HCT116 (cell line): Measurements from ENCODE around the gene CCDC39. TPM values are rescaled to one million over a fixed set of nuclear protein-coding genes. Genes with fewer than 3 reads are reported as not detected.

Experiments used
- ATAC-seq: fragments of 200-7000 bp; cut with Tn5 transposase; 2 replicates; pipeline ENCODE4 v1.9.1; 2020; ENCODE audit warnings: mild to moderate bottlenecking, moderate library complexity
- BruUV-seq: library from RNA; stranded (reverse); fragments of 400-500 nt; replicated peaks from 2 replicates; lab custom pipeline; 2021; lab: Mats Ljungman, UMichigan
- CTCF ChIA-PET: fragments of 300-600 bp; sonication (Branson Sonifier 250); formaldehyde crosslinking; loops from one replicate; lab custom pipeline; 2021; ENCODE audit warnings: antibody characterized with exemption; lab: Charles Lee
- POLR2A ChIA-PET: fragments of 300-600, 350-600 bp; sonication (Branson Sonifier 250); formaldehyde crosslinking; loops from one replicate; lab custom pipeline; 2021; ENCODE audit warnings: antibody characterized with exemption; lab: Charles Lee
- RAD21 ChIA-PET, 2 experiments: fragments of 300-600 bp; sonication (Branson Sonifier 250); formaldehyde crosslinking; loops; one replicate each; lab custom pipeline; 2023; ENCODE audit warnings: low total read pairs in 2 of 2; ENCODE audit not compliant: uncharacterized antibody in 2 of 2, unreplicated experiment in 2 of 2, low non-redundant PET in 1 of 2; lab: Charles Lee
- DNase-seq: peaks from one replicate; pipeline ENCODE4 v3.0.0-alpha.2; 2010; ENCODE audit warnings: low read depth, low spot score
- H2AFZ ChIP-seq: fragments of 200-600 bp; shearing (Covaris generic), sonication (generic); 2 replicates; pipeline ENCODE4 v1.6.1; 2017; ENCODE audit warnings: low read depth, mixed run types, mixed read lengths, antibody characterized with exemption, low read length; ENCODE audit not compliant: poor library complexity, severe bottlenecking
- H3K27ac ChIP-seq: 2 replicates; pipeline ENCODE4 v1.5.1; 2012; ENCODE audit warnings: low read depth, low read length
- H3K27me3 ChIP-seq: fragments of 200-600 bp; sonication (generic); 2 replicates; pipeline ENCODE4 v1.6.1; 2016; ENCODE audit warnings: mixed run types, low read length, mixed read lengths; ENCODE audit not compliant: insufficient read depth
- H3K36me3 ChIP-seq, 2 experiments: fragments of 200-500 bp in 1 of 2; fragments of 200-600 bp in 1 of 2; sonication (Bioruptor generic) in 1 of 2; sonication (generic) in 1 of 2; 2 replicates each; pipeline versions ENCODE4 v1.5.1 to v1.6.1; 2014 to 2016; ENCODE audit warnings: low read length in 2 of 2, inconsistent platforms in 1 of 2, mixed read lengths in 1 of 2, mixed run types in 1 of 2; ENCODE audit not compliant: insufficient read depth in 2 of 2, control insufficient read depth in 1 of 2
- H3K4me1 ChIP-seq, 2 experiments: fragments of 200-600 bp in 1 of 2; sonication (generic) in 1 of 2; 2 replicates each; pipeline versions ENCODE4 v1.5.1 to v1.6.1; 2012 to 2017; ENCODE audit warnings: low read length in 2 of 2, inconsistent platforms in 1 of 2, mild to moderate bottlenecking in 1 of 2, mixed read lengths in 1 of 2, mixed run types in 1 of 2, moderate library complexity in 1 of 2; ENCODE audit not compliant: insufficient read depth in 2 of 2, control insufficient read depth in 1 of 2
- H3K4me2 ChIP-seq: fragments of 200-600 bp; sonication (generic); 2 replicates; pipeline ENCODE4 v1.6.1; 2017; ENCODE audit warnings: mixed run types, low read length, mixed read lengths
- H3K4me3 ChIP-seq, 2 experiments: fragments of 200-600 bp in 1 of 2; sonication (generic) in 1 of 2; replicated peaks in 1 of 2; 2 replicates each; pipeline ENCODE4 v1.5.1; 2011 to 2016; ENCODE audit warnings: low read length in 2 of 2, control low read depth in 1 of 2, low read depth in 1 of 2, mild to moderate bottlenecking in 1 of 2, mixed read lengths in 1 of 2, mixed run types in 1 of 2
- H3K79me2 ChIP-seq: fragments of 200-600 bp; sonication (generic); 2 replicates; pipeline ENCODE4 v1.6.1; 2017; ENCODE audit warnings: mild to moderate bottlenecking, mixed run types, low read length, moderate library complexity, mixed read lengths; ENCODE audit not compliant: insufficient read depth
- H3K9ac ChIP-seq: fragments of 200-600 bp; sonication (generic); 2 replicates; pipeline ENCODE4 v1.6.1; 2016; ENCODE audit warnings: low read length, mixed read lengths
- H3K9me2 ChIP-seq: fragments of 200-600 bp; sonication (generic), shearing (Covaris generic); 2 replicates; pipeline ENCODE4 v1.6.1; 2017; ENCODE audit warnings: mixed run types, mild to moderate bottlenecking, moderate library complexity; ENCODE audit not compliant: insufficient read depth
- H3K9me3 ChIP-seq, 2 experiments: fragments of 200-500 bp in 1 of 2; fragments of 200-600 bp in 1 of 2; sonication (Bioruptor generic) in 1 of 2; sonication (generic) in 1 of 2; 2 replicates each; pipeline ENCODE4 v1.6.1; 2014 to 2017; ENCODE audit warnings: low read length in 2 of 2, mixed read lengths in 2 of 2, inconsistent platforms in 1 of 2, low read depth in 1 of 2, mild to moderate bottlenecking in 1 of 2, mixed run types in 1 of 2, moderate library complexity in 1 of 2; ENCODE audit not compliant: control insufficient read depth in 1 of 2, insufficient read depth in 1 of 2
- H4K20me1 ChIP-seq: fragments of 200-600 bp; sonication (generic), shearing (Covaris generic); 2 replicates; pipeline ENCODE4 v1.6.1; 2017; ENCODE audit warnings: mixed run types, mild to moderate bottlenecking, moderate library complexity; ENCODE audit not compliant: insufficient read depth
- CEBPB ChIP-seq: IDR thresholded peaks from 2 replicates; pipeline ENCODE4 v1.6.1; 2012; ENCODE audit warnings: low read depth
- EGR1 ChIP-seq: IDR thresholded peaks from 2 replicates; pipeline ENCODE4 v1.6.1; 2012; ENCODE audit warnings: low read depth
- ELF1 ChIP-seq: IDR thresholded peaks from 2 replicates; pipeline ENCODE4 v1.6.1; 2012; ENCODE audit warnings: low read depth, borderline replicate concordance
- EZH2 ChIP-seq: fragments of 200-600 bp; sonication (generic); IDR thresholded peaks from 2 replicates; pipeline ENCODE4 v1.6.1; 2017; ENCODE audit warnings: antibody characterized with exemption, mixed run types
- EZH2phosphoT487 ChIP-seq: fragments of 200-600 bp; IDR thresholded peaks from 2 replicates; pipeline ENCODE4 v1.6.1; 2018; ENCODE audit warnings: antibody characterized with exemption, borderline replicate concordance
- FOSL1 ChIP-seq: IDR thresholded peaks from 2 replicates; pipeline ENCODE4 v1.6.1; 2012; ENCODE audit warnings: low read depth
- POLR2A ChIP-seq: IDR thresholded peaks from 2 replicates; pipeline ENCODE4 v1.7.0; 2011; ENCODE audit warnings: borderline replicate concordance; ENCODE audit not compliant: insufficient read depth, insufficient read length; ENCODE audit errors: extremely low read depth
- TCF7L2 ChIP-seq: IDR thresholded peaks from 2 replicates; pipeline ENCODE4 v1.7.0; 2011; ENCODE audit warnings: borderline replicate concordance, inconsistent platforms; ENCODE audit not compliant: insufficient read depth, insufficient read length; ENCODE audit errors: extremely low read depth
- intact Hi-C: fragments of 100-400 bp; cut with micrococcal nuclease; formaldehyde crosslinking; loops from 2 replicates; pipeline ENCODE4 v1.10.0; 2022
- total RNA-seq: library from RNA; stranded (reverse); gene quantifications from one replicate; pipeline ENCODE4 v1.2.1, GENCODE V29; 2021; ENCODE audit not compliant: unreplicated experiment
- TF ChIP-seq, protein P1 (sequence below): IDR thresholded peaks from 2 replicates; pipeline ENCODE4 v1.6.1; 2012
- TF ChIP-seq, protein P2 (sequence below), 3 experiments: fragments of 200-600 bp in 1 of 3; sonication (generic) in 1 of 3; IDR thresholded peaks in 2 of 3; conservative IDR thresholded peaks in 1 of 3; 2 replicates each; pipeline ENCODE4 v1.5.1; 2012 to 2017; ENCODE audit warnings: low read depth in 2 of 3, low read length in 2 of 3, antibody characterized with exemption in 1 of 3, borderline replicate concordance in 1 of 3, control low read depth in 1 of 3, mild to moderate bottlenecking in 1 of 3, mixed read lengths in 1 of 3, mixed run types in 1 of 3, moderate library complexity in 1 of 3; ENCODE audit not compliant: insufficient read depth in 1 of 3
- TF ChIP-seq, protein P3 (sequence below): IDR thresholded peaks from 2 replicates; pipeline ENCODE4 v1.6.1; 2012; ENCODE audit warnings: low read depth

The CCDC39 gene
- total RNA-seq, 1 experiment from 2014 or later: not detected

DNA sequence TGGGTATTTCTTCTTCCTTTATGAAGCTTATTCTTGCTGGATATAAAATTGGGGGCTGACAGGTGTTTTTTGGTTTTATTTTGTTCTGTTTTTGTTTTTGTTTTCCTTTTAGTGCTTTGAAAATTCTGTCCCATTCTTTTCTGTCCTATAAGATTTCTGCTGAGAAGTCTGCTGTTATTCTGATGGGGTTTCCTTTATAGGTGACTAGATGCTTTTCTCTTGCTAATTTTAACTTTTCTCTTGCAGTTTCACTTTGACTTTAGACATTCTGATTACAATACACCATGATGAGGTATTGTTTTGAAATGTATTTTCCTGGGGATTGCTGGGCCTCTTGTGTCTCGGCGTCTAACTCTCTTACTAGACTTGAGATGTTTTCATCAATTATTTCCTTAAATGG is 54.6 kb downstream of the CCDC39 start:
- no TSS peak for BruUV-seq
- Histone ChIP-seq H3K27ac (no peak overlapping the region), H4K20me1 (no peaks in the 10 kb centered on the region), H3K4me3 (no peak overlapping the region), H2AFZ (no peak overlapping the region), H3K36me3 (no peaks in the 10 kb centered on the region), H3K4me2 (no peak overlapping the region), H3K79me2 (no peaks in the 10 kb centered on the region), H3K27me3 (no peaks in the 10 kb centered on the region), H3K4me1 (no peaks in the 10 kb centered on the region), H3K9me2 (no peaks in the 10 kb centered on the region), H3K9me3 (no peaks in the 10 kb centered on the region), H3K9ac (no peak overlapping the region)
- DNase-seq: no peak
- ChIA-PET RAD21 (no interaction called here), POLR2A (no interaction called here), CTCF (no interaction called here)
- intact Hi-C loops: no loop called here
- ATAC-seq: no peak
- TF ChIP-seq FOSL1 (no peak), EZH2 (no peak), EZH2phosphoT487 (no peak), TCF7L2 (no peak), EGR1 (no peak)

DNA sequence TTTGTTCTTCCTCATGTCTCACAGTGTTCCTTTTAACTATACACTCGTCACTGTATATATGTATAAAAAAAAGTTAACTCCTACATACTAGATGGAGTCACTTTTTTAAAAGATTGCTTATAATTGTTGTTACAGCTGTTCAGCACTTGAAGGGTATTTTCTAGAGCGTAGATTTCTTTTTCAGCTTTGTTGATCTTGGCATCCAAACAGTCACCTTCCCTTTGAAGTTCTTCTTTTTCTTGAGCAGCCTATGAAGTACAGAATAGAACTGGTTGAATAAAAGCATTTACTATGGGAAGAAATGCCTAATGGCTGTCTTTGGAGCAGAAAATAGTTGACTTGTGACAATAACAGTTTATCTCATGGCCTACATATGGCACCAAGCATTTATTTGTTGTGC is 59.6 kb downstream of the CCDC39 start:
- Histone ChIP-seq H3K27me3 (no peaks in the 10 kb centered on the region), H2AFZ (no peak overlapping the region), H4K20me1 (no peaks in the 10 kb centered on the region), H3K4me2 (no peak overlapping the region), H3K79me2 (no peaks in the 10 kb centered on the region), H3K9me2 (no peaks in the 10 kb centered on the region)
- TF ChIP-seq, protein P1, sequence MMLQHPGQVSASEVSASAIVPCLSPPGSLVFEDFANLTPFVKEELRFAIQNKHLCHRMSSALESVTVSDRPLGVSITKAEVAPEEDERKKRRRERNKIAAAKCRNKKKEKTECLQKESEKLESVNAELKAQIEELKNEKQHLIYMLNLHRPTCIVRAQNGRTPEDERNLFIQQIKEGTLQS: no peak
- TF ChIP-seq ELF1: no peak
- TF ChIP-seq POLR2A: no peak
- no peak for TF ChIP-seq CEBPB
- TF ChIP-seq, protein P2, sequence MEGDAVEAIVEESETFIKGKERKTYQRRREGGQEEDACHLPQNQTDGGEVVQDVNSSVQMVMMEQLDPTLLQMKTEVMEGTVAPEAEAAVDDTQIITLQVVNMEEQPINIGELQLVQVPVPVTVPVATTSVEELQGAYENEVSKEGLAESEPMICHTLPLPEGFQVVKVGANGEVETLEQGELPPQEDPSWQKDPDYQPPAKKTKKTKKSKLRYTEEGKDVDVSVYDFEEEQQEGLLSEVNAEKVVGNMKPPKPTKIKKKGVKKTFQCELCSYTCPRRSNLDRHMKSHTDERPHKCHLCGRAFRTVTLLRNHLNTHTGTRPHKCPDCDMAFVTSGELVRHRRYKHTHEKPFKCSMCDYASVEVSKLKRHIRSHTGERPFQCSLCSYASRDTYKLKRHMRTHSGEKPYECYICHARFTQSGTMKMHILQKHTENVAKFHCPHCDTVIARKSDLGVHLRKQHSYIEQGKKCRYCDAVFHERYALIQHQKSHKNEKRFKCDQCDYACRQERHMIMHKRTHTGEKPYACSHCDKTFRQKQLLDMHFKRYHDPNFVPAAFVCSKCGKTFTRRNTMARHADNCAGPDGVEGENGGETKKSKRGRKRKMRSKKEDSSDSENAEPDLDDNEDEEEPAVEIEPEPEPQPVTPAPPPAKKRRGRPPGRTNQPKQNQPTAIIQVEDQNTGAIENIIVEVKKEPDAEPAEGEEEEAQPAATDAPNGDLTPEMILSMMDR (IDR thresholded peaks at IDR 0.05 in 2 of 3, conservative IDR thresholded peaks at IDR 0.05 in 1 of 3; ENCODE audit: borderline replicate concordance in 1 of 3, insufficient read depth in 1 of 3, low read depth in 2 of 3, low read length in 2 of 3): no peak
- TF ChIP-seq, protein P3, sequence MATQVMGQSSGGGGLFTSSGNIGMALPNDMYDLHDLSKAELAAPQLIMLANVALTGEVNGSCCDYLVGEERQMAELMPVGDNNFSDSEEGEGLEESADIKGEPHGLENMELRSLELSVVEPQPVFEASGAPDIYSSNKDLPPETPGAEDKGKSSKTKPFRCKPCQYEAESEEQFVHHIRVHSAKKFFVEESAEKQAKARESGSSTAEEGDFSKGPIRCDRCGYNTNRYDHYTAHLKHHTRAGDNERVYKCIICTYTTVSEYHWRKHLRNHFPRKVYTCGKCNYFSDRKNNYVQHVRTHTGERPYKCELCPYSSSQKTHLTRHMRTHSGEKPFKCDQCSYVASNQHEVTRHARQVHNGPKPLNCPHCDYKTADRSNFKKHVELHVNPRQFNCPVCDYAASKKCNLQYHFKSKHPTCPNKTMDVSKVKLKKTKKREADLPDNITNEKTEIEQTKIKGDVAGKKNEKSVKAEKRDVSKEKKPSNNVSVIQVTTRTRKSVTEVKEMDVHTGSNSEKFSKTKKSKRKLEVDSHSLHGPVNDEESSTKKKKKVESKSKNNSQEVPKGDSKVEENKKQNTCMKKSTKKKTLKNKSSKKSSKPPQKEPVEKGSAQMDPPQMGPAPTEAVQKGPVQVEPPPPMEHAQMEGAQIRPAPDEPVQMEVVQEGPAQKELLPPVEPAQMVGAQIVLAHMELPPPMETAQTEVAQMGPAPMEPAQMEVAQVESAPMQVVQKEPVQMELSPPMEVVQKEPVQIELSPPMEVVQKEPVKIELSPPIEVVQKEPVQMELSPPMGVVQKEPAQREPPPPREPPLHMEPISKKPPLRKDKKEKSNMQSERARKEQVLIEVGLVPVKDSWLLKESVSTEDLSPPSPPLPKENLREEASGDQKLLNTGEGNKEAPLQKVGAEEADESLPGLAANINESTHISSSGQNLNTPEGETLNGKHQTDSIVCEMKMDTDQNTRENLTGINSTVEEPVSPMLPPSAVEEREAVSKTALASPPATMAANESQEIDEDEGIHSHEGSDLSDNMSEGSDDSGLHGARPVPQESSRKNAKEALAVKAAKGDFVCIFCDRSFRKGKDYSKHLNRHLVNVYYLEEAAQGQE: no peak
- TF ChIP-seq, all 23 proteins: peak for 0
- 0 out of 4 replicates have a peak, but pooled peaks cover 0 to 4% of the 10 kb centered on the region in 2 experiments for H3K36me3 ChIP-seq
- BruUV-seq: no TSS peak
- ATAC-seq (no peak), DNase-seq (no peak)
- H3K9me3 ChIP-seq: no peaks in the 10 kb centered on the region
- H3K9ac ChIP-seq: no peak overlapping the region
- RAD21 ChIA-PET: no interaction called here
- H3K27ac ChIP-seq: no peak overlapping the region
- CTCF ChIA-PET: no interaction called here
- no peak overlapping the region for H3K4me3 ChIP-seq
- intact Hi-C loops: no loop called here
- POLR2A ChIA-PET: no interaction called here
- no peaks in the 10 kb centered on the region for H3K4me1 ChIP-seq
